ENCODE data around the gene SNRNP25. TPM values are rescaled to one million over a fixed set of nuclear protein-coding genes. Genes with fewer than 3 reads are reported as not detected.
"Not testable (repeated sequence)": the region's sequence is repeated elsewhere in the genome, so short reads cannot be mapped to it uniquely, and the experiment has no call there.

Gene SNRNP25
- total and polyA plus RNA-seq, 2 donors (not counting 1 experiment from before 2014, with no cell fraction given) = 25.5 to 32.8 TPM

- ATAC-seq (ENCODE audit: low read depth); POLR2A ChIA-PET; H2AFZ ChIP-seq (ENCODE audit: insufficient read depth, low read depth, low read length, poor library complexity, severe bottlenecking); H3K27me3 Mint-ChIP-seq; H3K9me3 ChIP-seq (ENCODE audit: control extremely low read depth in 1 of 3, control insufficient read depth in 2 of 3, insufficient read depth in 1 of 3, low read length in 2 of 3); intact Hi-C loops (cut with micrococcal nuclease); H3K36me3 ChIP-seq (replicated peaks in 1 of 2; ENCODE audit: control extremely low read depth in 1 of 2, control insufficient read depth in 1 of 2, extremely low read depth in 1 of 2, insufficient read depth in 2 of 2, low read length in 1 of 2); H4K20me1 ChIP-seq (ENCODE audit: control insufficient read depth, insufficient read depth, low read length, poor library complexity, severe bottlenecking); H3K27me3 ChIP-seq (replicated peaks in 1 of 4; ENCODE audit: control extremely low read depth in 1 of 4, control insufficient read depth in 3 of 4, insufficient read depth in 4 of 4, low read length in 3 of 4); H3K9me3 Mint-ChIP-seq (ENCODE audit: insufficient read depth); DNase-seq: not testable (repeated sequence)
- peaks cover 44% of the 10 kb centered on the region for H3K79me2 ChIP-seq (ENCODE audit: control insufficient read depth, insufficient read depth, low read length)
- CTCF ChIA-PET = interaction anchor here (1.9 kb wide), 2 partner anchors 20 to 32 kb away, joined by 6 to 8 read pairs; partner anchors contain the start of genes POLR3K and SNRNP25
- Mint-ChIP-seq H3K4me1 (peaks cover 57% of the 10 kb centered on the region), H3K4me3 (peak overlapping the region; percentile 92), H3K27ac (peak overlapping the region; percentile 94)
- peak overlapping the region in 4 of 5 experiments; percentile 65 to 74 (median 72) for H3K4me3 ChIP-seq (ENCODE audit: control extremely low read depth in 1 of 5, extremely low read depth in 1 of 5, insufficient read depth in 1 of 5, low read depth in 2 of 5, low read length in 4 of 5)
- WGBS (ENCODE audit: insufficient coverage) = 79% methylated on average over 2 of the region's 8 CpGs
- peak overlapping the region; percentile 89 for H3K4me2 ChIP-seq (replicated peaks; ENCODE audit: low read depth, low read length, poor library complexity, severe bottlenecking)
- H3K9ac ChIP-seq (ENCODE audit: low read length) = peak overlapping the region; percentile 73
- H3K27ac ChIP-seq (ENCODE audit: low read length in 2 of 2) = peak overlapping the region; percentile 91 to 99
- H3K4me1 ChIP-seq (ENCODE audit: control insufficient read depth in 2 of 2, insufficient read depth in 2 of 2, low read length in 2 of 2) = peaks cover 48 to 55% of the 10 kb centered on the region in 2 donors
Measured at GRCh38 chr16:33154-33876, 20.3 kb upstream of the SNRNP25 start.

GRCh38 chr16:33877-34647, 19.6 kb upstream of the SNRNP25 start:
- Mint-ChIP-seq H3K27ac (peak overlapping the region; percentile 94), H3K27me3 (no peaks in the 10 kb centered on the region), H3K4me1 (peaks cover 65% of the 10 kb centered on the region), H3K9me3 (ENCODE audit: insufficient read depth) (no peaks in the 10 kb centered on the region), H3K4me3 (peak overlapping the region; percentile 92)
- ATAC-seq (ENCODE audit: low read depth) (no peak), DNase-seq (peak; percentile 31)
- no peaks in the 10 kb centered on the region for H3K27me3 ChIP-seq (replicated peaks in 1 of 4; ENCODE audit: control extremely low read depth in 1 of 4, control insufficient read depth in 3 of 4, insufficient read depth in 4 of 4, low read length in 3 of 4)
- H4K20me1 ChIP-seq (ENCODE audit: control insufficient read depth, insufficient read depth, low read length, poor library complexity, severe bottlenecking) = no peaks in the 10 kb centered on the region
- TF ChIP-seq, protein P1, sequence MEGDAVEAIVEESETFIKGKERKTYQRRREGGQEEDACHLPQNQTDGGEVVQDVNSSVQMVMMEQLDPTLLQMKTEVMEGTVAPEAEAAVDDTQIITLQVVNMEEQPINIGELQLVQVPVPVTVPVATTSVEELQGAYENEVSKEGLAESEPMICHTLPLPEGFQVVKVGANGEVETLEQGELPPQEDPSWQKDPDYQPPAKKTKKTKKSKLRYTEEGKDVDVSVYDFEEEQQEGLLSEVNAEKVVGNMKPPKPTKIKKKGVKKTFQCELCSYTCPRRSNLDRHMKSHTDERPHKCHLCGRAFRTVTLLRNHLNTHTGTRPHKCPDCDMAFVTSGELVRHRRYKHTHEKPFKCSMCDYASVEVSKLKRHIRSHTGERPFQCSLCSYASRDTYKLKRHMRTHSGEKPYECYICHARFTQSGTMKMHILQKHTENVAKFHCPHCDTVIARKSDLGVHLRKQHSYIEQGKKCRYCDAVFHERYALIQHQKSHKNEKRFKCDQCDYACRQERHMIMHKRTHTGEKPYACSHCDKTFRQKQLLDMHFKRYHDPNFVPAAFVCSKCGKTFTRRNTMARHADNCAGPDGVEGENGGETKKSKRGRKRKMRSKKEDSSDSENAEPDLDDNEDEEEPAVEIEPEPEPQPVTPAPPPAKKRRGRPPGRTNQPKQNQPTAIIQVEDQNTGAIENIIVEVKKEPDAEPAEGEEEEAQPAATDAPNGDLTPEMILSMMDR (IDR thresholded peaks at IDR 0.05) = no peak
- no peak for TF ChIP-seq EZH2 (IDR thresholded peaks at IDR 0.05; ENCODE audit: borderline replicate concordance, insufficient read depth, low read depth, low read length, poor library complexity, severe bottlenecking)
- peak overlapping the region; percentile 89 for H3K4me2 ChIP-seq (replicated peaks; ENCODE audit: low read depth, low read length, poor library complexity, severe bottlenecking)
- peak overlapping the region; percentile 73 for H3K9ac ChIP-seq (ENCODE audit: low read length)
- peaks cover 46% of the 10 kb centered on the region for H3K79me2 ChIP-seq (ENCODE audit: control insufficient read depth, insufficient read depth, low read length)
- H3K27ac ChIP-seq (ENCODE audit: low read length in 2 of 2) = peak overlapping the region; percentile 91 to 99
- peaks cover 55 to 62% of the 10 kb centered on the region in 2 donors for H3K4me1 ChIP-seq (ENCODE audit: control insufficient read depth in 2 of 2, insufficient read depth in 2 of 2, low read length in 2 of 2)
- no peaks in the 10 kb centered on the region for H3K9me3 ChIP-seq (ENCODE audit: control extremely low read depth in 1 of 3, control insufficient read depth in 2 of 3, insufficient read depth in 1 of 3, low read length in 2 of 3)
- H3K36me3 ChIP-seq (replicated peaks in 1 of 2; ENCODE audit: control extremely low read depth in 1 of 2, control insufficient read depth in 1 of 2, extremely low read depth in 1 of 2, insufficient read depth in 2 of 2, low read length in 1 of 2) = no peaks in the 10 kb centered on the region
- CTCF ChIA-PET = interaction anchor here (1.4 to 1.9 kb wide), 3 partner anchors 19 to 73 kb away, joined by 5 to 8 read pairs (median 6); partner anchors contain the start of genes POLR3K and SNRNP25
- intact Hi-C loops (cut with micrococcal nuclease) = no loop called here
- H3K4me3 ChIP-seq (ENCODE audit: control extremely low read depth in 1 of 5, extremely low read depth in 1 of 5, insufficient read depth in 1 of 5, low read depth in 2 of 5, low read length in 4 of 5) = peak overlapping the region; percentile 54 to 74 (median 70)
- H2AFZ ChIP-seq (ENCODE audit: insufficient read depth, low read depth, low read length, poor library complexity, severe bottlenecking) = peak overlapping the region; percentile 42
- 71% methylated on average over 18 of the region's 21 CpGs for WGBS (ENCODE audit: insufficient coverage)
- POLR2A ChIA-PET = interaction anchor here (1.6 kb wide), 1 partner anchor 20 kb away, joined by 5 read pairs; the partner anchor contains the start of genes POLR3K and SNRNP25

All from B cell (primary cell).